Amniotic epithelial cell (primary cell): ENCODE measurements around the gene MEGF8.

Experiments used
- DNase-seq: peaks from one replicate; pipeline ENCODE4 v3.0.0-alpha.2; 2010; ENCODE audit warnings: low read depth

Gene MEGF8

DNA sequence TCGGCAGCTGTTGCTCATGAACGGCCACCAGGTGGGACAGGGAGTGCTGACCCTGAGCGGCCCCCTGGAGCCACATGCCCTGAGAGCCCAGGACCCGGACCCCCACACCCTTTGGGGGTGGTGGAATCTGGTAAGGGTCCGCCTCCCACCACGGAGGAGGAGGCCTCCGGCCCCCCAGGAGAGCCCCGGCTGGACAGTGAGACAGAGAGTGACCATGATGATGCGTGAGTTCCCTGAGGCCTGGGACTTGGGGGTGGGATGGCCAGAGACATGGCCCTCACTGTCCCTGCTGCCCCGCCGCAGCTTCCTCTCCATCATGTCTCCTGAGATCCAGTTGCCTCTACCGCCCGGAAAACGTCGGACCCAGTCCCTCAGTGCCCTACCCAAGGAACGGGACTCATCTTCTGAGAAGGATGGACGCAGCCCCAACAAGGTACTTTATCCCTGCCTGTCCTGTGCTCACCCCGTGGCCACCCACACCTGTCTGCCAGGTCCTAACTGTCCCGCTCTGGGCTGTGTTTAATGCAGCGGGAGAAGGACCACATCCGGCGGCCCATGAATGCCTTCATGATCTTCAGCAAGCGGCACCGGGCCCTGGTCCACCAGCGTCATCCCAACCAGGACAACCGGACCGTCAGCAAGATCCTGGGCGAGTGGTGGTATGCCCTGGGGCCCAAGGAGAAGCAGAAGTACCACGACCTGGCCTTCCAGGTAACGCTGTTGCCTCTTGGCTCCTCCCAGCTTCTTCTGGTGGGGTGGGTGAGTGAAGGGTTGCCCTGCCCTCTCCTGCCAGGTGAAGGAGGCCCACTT is 38.2 kb upstream of the MEGF8 start:
- no peak for DNase-seq

DNA sequence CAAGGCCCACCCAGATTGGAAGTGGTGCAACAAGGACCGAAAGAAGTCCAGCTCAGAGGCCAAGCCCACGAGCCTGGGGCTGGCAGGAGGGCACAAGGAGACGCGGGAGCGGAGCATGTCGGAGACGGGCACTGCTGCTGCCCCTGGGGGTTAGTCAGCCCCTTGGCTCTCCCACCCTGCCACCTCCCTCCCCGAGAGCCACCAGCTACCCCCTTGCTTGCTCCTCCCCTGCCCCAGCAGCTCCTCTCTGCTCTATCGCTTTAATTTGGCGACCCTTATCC is 37.7 kb upstream of the MEGF8 start:
- no peak for DNase-seq

DNA sequence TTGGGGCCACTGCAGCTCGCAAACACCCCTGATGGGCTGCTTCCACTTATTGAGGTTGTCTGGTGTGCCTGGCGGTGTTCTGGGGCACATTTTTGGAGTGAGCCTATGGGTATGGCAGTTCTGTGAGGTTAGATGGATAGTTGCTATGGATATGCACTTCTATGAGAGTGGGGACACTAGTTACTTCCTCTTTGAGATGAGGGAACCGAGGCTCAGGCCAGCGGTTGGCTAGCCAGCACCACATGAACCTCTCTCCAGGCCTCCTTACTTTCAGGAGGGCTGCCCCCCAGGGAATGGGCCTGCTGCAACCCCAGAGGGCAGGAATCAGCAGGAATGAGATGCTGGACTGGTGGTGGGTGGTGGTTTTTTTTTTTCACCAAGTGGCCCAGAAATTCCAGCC is 37.0 kb upstream of the MEGF8 start:
- no peak for DNase-seq

DNA sequence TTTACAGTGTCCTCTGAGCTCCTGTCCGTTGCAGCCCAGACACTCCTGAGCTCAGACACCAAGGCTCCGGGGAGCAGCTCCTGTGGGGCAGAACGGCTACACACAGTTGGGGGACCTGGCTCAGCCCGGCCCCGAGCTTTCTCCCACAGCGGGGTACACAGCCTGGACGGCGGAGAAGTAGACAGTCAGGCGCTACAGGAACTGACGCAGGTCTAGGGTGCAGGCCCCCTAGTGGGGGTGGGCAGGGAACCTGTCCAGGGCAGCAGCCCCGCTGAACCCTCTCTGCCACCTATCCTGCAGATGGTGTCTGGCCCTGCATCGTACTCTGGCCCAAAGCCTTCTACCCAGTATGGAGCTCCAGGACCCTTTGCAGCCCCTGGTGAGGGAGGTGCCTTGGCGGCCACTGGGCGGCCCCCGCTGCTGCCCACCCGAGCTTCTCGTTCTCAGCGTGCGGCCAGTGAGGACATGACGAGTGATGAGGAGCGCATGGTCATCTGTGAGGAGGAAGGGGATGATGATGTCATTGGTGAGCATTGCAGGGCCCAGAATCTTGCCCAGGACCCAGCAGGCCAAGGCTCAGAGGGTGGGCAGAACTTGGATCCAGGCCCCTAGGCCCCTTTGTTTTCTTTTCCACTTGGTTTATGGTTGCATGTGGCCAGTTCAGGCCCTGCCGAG is 36.4 kb upstream of the MEGF8 start:
- DNase-seq, result no peak

DNA sequence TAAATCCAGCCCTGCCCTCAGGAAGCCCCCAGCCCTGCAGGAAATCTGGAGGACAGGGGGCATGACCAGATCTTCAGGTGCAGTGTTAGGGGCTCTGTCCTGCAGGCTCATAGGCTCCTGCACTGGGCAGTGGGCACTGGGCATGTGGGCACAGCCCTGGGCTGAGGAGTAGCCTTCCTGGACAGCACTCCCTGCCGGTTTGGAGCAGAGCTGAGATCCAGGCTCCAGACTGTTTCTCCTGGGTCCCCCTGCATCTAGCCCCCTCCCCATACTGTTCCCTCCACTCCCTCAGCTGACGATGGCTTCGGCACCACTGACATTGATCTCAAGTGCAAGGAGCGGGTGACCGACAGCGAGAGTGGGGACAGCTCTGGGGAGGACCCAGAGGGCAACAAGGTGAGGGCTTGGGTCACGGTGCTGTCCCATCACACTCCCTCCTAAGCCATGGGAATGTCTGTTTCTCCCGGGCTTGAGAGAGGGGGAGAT is 35.8 kb upstream of the MEGF8 start:
- DNase-seq, result no peak

DNA sequence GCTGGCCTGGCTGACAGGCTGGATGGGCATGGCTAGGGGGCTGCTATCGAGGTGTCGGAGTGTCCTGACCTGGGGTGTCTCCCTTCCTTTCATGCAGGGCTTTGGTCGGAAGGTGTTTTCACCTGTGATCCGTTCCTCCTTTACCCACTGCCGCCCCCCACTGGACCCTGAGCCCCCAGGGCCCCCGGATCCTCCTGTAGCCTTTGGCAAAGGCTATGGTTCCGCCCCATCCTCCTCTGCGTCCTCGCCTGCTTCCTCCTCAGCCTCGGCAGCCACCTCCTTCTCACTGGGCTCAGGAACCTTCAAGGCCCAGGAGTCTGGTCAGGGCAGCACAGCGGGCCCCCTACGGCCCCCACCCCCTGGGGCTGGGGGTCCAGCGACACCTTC is 35.3 kb upstream of the MEGF8 start:
- DNase-seq, result no peak

DNA sequence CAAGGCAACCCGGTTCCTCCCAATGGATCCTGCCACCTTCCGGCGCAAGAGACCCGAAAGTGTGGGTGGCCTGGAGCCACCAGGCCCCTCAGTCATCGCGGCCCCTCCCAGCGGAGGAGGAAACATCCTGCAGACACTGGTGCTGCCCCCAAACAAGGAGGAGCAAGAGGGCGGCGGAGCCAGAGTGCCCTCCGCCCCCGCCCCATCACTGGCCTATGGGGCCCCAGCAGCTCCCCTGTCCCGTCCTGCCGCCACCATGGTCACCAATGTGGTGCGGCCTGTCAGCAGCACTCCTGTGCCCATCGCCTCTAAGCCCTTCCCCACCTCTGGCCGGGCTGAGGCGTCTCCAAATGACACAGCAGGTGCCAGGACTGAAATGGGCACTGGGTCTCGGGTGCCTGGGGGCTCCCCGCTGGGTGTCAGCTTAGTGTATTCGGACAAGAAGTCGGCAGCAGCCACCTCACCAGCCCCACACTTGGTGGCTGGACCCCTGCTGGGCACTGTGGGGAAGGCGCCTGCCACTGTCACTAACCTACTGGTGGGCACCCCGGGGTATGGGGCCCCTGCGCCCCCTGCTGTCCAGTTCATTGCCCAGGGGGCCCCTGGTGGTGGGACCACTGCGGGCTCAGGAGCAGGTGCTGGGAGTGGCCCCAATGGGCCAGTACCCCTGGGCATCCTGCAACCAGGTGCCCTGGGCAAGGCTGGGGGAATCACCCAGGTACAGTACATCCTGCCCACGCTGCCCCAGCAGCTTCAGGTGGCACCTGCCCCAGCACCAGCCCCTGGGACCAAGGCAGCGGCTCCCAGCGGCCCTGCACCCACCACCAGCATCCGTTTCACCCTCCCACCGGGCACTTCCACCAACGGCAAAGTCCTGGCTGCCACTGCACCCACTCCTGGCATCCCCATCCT is 34.7 kb upstream of the MEGF8 start:
- no peak for DNase-seq

DNA sequence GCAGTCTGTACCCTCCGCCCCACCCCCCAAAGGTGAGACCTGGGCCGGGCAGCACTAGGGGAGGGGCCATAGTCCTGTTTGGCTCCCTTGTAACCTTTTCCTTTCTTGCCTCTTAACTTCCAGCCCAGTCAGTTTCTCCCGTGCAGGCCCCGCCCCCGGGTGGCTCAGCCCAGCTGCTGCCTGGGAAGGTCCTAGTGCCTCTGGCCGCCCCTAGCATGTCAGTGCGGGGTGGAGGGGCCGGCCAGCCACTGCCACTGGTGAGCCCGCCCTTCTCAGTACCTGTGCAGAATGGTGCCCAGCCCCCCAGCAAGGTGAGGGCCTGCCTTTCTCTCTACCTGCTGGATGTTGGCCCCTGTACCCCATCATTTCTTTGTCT is 34.0 kb upstream of the MEGF8 start:
- no peak for DNase-seq

DNA sequence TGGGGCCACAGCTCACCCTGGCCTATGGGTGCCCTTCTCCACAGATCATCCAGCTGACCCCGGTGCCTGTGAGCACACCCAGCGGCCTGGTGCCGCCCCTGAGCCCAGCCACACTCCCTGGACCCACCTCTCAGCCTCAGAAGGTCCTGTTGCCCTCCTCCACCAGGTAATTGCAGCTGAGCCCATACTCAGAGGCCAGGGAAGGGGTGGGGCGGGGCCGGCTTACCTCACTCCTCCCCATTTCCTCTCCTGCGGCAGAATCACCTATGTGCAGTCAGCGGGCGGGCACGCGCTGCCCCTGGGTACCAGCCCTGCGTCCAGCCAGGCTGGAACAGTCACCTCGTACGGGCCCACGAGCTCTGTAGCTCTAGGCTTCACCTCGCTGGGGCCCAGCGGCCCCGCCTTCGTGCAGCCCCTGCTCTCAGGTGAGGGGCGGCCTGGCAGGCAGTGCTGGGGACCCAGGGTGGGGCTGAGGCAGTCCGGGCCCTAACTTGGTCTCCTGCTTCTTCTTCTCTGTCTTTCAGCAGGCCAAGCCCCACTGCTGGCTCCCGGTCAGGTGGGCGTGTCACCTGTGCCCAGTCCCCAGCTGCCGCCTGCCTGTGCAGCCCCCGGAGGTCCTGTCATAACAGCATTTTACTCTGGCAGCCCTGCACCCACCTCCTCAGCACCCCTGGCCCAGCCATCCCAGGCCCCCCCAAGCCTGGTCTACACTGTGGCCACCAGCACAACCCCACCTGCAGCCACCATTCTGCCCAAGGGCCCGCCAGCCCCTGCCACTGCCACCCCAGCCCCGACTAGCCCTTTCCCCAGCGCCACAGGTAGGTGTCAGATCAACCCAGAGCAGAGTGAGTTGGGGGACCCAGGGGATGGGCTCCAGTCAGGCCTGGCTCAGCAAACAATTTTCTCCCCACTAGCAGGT is 33.1 kb upstream of the MEGF8 start:
- no peak for DNase-seq

DNA sequence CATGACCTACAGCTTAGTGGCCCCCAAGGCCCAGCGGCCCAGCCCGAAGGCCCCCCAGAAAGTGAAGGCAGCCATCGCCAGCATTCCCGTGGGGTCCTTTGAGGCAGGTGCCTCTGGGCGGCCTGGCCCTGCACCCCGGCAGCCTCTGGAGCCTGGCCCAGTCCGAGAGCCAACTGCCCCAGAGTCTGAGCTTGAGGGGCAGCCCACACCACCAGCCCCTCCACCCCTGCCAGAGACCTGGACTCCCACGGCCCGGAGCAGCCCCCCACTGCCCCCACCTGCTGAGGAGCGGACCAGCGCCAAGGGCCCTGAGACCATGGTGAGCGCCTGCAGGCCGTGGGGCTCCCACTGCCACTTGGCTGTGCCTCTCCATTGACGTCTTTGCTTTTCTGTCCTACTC is 32.5 kb upstream of the MEGF8 start:
- DNase-seq, result no peak

DNA sequence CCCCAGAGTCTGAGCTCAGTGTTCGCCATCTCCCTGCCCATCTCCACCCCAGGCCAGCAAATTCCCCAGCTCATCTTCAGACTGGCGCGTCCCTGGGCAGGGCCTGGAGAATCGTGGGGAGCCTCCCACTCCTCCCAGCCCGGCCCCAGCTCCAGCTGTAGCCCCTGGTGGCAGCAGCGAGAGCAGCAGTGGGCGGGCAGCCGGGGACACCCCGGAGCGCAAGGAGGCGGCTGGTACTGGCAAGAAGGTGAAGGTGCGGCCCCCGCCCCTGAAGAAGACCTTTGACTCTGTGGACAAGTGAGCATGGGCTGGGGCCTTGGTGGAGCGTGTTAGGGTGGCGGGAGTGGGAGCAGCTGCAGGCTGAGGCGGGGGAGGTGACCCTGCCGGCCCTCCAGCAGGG is 31.9 kb upstream of the MEGF8 start:
- DNase-seq, result no peak

DNA sequence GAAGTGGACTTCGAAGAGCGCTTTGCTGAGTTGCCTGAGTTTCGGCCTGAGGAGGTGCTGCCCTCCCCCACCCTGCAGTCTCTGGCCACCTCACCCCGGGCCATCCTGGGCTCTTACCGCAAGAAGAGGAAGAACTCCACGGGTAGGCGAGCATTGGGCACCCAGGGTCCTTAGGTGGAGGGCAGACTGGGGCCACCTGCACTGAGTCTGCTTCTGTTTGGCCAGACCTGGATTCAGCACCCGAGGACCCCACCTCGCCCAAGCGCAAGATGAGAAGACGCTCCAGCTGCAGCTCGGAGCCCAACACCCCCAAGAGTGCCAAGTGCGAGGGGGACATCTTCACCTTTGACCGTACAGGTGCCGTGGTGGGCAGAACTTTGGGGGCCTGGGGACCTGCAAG is 31.5 kb upstream of the MEGF8 start:
- DNase-seq, result no peak

DNA sequence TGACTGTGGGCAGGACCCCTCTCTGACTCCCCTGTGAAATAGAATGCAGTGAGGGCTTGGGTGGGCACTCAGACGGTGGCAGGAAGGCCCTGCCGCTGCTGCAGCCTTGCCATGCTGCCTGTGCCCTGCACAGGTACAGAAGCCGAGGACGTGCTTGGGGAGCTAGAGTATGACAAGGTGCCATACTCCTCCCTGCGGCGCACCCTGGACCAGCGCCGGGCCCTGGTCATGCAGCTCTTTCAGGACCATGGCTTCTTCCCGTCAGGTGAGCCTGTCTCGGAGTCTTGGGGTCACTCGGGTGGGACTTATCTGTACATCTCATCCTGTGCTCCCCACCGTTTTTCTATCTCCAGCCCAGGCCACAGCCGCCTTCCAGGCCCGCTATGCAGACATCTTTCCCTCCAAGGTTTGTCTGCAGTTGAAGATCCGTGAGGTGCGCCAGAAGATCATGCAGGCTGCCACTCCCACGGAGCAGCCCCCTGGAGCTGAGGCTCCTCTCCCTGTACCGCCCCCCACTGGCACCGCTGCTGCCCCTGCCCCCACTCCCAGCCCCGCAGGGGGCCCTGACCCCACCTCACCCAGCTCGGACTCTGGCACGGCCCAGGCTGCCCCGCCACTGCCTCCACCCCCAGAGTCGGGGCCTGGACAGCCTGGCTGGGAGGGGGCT is 30.8 kb upstream of the MEGF8 start:
- DNase-seq, result no peak

DNA sequence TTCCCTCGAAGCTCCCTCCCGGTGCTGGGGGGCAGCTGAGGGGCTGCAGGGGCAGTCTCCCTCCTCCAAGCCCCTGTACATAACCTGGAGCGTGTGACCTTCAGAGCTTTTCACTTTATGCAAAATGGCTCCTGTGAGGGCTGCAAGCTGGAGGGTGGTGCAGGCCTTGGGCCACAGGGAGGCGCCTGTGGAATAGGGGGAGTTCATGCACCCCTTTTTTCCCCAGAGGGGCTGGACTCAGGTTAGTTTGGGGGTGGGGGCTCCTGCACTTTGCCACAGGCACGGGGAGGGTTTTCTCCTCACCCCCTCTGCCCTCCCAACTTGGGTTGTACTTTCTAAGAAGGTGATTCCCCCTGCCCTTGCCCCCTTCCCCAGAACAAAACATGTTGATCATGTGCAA is 30.1 kb upstream of the MEGF8 start:
- DNase-seq, result no peak

DNA sequence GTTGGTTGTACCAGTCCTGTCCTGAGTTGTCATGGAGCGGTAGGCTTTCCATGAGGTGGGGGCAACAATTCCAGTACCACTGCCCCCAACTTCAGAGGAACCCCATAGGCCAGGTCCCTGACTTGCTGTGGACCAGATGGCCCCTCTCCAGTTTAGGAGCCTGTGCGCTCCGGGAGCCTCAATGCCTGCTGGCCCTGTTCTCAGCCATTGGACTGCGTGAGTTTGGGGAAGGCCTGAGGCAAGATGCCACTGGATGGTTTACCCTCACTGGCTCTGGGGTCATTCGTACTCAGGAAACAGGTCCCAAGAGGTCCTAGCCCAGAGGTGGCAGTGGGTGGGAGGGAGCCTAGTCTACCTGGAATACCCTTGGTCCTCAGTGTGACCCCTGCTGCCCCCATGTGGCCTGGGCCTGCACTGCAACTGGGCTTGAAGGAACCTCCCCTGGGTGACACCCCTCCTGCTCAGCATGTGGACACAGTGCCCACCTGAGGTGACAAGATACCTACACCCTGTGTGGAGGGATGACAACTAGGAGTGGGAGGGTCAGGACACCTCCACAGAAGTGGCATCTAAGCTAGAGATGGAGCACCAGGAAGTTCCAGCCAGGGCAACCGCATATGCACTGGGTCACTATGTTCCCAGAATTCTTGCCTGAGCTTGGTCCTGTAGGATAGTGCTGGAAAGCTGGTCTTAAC is 29.5 kb upstream of the MEGF8 start:
- peak; percentile 32 for DNase-seq

DNA sequence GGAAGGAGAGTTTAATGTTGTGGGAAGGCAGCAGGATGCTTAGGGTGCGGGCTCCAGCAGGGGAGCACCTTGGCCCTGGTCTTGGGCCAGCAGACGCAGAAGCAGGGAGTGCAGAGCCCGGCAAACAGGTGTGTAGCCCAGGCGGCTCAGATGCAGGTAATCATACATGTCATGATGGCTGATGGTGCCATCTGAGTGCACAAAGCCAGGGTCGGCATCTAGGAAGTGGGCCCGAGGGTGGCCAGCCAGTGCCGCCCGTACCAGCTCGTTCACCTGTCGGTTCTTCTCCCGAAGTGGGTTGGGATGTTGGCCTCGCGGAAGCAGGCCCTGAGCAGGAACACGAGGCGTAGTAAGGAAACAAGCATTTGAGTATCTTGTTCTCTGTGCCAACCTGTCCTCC is 28.4 kb upstream of the MEGF8 start:
- no peak for DNase-seq

DNA sequence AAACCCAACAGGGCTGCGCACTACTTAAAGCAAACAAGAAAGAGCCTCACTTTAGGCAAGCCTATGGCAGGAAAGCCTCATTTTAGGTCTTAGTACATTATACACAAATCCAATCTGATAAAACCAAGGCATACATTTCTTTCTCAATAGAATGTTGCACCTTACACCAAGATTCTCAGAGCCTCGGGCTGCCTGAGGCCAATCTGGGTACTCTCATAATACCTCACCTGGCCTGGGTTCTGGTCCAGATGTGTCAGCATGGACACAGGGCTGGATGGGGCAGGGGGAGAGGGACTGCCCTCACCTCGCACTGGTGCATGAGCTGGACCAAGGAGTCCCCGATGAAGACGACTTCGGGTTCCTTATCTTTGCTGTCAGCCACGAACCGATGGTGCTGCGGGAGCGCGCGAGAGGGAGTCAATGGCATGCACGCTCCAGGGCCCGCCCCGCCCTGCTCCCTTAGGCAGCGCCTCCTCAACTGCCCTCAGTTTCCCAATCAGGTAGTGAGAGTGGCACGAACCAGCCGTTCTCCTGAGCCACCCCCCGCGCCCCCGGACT is 23.7 kb upstream of the MEGF8 start, which contains the start of gene PRR19:
PRR19 (plus strand) TSS at position 487 of the 558 bp plus-strand sequence. CDS start 7,453 bp downstream, outside the sequence.
- DNase-seq, result no peak

DNA sequence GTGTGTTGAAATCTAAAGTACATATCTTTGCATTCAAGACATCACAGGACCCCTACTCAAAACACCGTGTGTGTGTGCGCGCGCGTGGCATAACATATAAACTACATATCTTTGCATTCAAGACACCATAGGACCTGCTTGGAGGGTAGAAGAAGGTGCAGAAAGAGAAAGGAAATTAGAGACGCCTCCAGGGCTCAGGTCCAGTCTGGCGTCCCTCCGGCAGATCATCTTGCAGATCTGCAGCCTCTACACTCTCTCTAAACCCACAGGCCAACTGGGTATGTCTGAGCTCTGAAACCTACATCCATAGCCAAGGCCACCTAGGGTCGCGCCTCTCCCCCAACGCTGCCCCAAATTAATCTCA is 22.4 kb upstream of the MEGF8 start:
- no peak for DNase-seq

DNA sequence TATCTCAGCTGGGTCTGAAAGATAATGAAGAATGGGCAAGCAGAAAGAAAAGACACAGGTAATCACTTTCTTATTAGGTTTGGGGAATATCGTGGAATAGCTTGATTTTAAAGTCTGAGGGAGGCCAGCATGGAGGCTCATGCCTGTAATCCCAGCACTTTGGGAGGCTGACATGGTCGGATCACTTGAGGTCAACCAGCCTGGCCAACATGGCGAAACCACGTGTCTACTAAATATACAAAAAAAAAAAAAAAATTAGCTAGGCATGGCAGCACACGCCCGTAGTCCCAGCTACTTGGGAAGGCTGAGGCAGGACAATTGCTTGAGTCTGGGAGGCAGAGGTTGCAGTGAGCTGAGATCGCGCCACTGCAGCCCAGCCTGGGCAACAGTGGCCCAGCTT is 21.6 kb upstream of the MEGF8 start:
- DNase-seq, result no peak

DNA sequence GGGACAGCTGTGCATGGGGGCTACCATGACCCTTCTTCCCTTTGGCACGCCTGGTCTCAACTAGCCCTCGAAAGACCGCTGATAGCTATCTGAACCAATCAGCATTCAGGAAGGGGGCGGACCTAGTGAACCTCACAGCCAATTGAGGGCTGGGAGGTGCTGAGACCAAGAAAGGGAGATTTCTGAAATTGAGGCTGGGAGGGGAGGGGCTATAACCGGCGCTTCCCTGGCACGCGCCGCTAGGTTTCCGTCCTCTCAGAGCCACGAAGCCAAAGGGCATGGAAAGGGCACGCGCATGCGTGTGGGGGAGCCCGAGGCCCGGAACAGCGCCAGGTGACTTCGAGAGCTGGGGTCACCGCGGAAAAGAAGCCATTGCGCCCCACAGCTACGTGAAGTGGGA is 18.8 kb upstream of the MEGF8 start:
- no peak for DNase-seq
